T-helper 2 cell (primary cell): ENCODE measurements around the gene HSCB.
"Not testable (repeated sequence)": the region's sequence is repeated elsewhere in the genome, so short reads cannot be mapped to it uniquely, and the experiment has no call there.

ENCODE experiments used
- DNase-seq, 5 experiments: peaks; one replicate each; pipeline versions ENCODE4 v3.0.0 to v3.0.0-alpha.2; 2012 to 2022

The HSCB gene

GRCh38 chr22:28791841-28792490 lies 50.1 kb downstream of the HSCB start:
- peak in 1 of 5 experiments; percentile 59 for DNase-seq

DNA sequence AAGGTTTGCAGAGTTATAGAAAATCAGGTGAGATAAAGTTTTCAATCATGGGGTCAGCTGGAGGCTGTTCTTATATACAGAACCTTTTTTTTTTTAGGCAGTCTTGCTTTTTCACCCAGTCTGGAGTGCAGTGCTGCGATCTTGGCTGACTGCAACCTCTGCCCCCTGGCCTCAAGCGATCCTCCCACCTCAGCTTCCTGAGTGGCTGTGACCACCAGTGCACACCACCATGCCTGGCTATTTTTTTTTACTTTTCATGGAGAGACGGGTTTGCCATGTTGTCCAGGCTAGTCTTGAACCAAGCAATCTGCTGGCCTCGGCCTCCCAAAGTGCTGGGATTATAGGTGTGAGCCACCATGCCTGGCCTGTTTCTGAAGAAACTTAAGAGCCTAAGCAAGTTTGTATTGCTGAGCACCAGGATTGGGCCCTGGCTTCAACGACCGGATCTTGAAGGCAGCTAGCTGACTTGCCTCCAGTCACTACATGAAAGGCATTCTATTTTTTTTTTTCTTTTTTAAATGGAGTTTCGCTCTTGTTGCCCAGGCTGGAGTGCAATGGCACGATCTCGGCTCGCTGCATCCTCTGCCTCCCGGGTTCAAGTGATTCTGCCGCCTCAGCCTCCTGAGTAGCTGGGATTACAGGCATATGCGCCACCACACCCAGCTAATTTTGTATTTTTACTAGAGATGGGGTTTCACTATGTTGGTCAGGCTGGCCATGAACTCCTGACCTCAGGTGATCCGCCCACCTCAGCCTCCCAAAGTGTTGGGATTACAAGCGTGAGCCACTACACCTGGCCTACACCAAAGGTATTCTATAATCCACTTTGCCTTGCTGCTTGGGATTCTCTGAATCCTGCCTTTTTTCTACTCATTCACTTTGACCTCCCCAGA lies 50.9 kb downstream of the HSCB start:
- DNase-seq, result peak in 1 of 5 experiments; percentile 58

- no peak for DNase-seq
Measured at GRCh38 chr22:28793976-28794584, 52.2 kb downstream of the HSCB start.

- no peak for DNase-seq
Measured at GRCh38 chr22:28795071-28795693, 53.3 kb downstream of the HSCB start.

GRCh38 chr22:28795932-28796856 lies 54.4 kb downstream of the HSCB start:
- peak in 1 of 5 experiments; percentile 61 for DNase-seq

DNA sequence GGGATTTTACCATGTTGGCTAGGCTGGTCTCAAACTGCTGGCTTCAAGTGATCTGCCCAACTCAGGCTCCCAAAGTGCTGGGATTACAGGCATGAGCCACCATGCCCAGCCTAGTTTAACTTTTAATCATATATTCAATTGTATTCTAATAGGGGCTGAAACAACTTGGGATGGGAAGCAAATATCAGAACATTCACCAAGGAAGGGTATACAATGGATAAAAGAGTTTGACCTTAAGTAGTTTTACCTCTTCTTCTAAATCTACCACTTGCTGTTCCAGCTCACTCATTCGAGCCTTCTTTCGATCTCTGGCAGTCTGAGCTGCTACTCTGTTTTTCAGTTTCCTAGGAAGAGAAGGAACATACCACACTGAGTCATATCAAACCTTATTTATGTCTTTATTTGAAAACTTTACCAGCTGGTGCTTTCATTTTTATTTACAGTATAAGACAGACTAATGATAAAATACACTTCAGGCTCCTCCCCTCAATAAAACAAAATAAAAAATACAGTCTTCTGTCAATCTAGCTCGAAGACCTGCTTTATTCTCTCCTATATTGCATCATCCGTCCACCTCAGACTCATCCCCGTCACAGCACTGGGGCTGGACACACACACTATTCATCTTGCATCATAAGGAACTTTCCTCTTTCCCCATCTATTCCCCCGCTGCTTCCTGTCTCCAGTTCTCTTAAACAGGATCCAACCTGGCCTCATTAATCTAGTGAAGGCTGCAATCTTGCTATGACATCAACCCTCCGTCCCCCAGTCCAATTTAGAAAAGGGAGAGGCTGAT lies 57.2 kb downstream of the HSCB start:
- DNase-seq, result peak in 1 of 5 experiments; percentile 86

- DNase-seq, result peak in 2 of 5 experiments; percentile 15 to 55
Measured at GRCh38 chr22:28799606-28800307, 57.9 kb downstream of the HSCB start.

GRCh38 chr22:28800308-28801041 lies 58.6 kb downstream of the HSCB start, which contains the start of gene XBP1:
Gene XBP1, minus strand, starts transcription at chr22:28800569.
- peak; percentile 80 to 95 (median 87) for DNase-seq

DNA sequence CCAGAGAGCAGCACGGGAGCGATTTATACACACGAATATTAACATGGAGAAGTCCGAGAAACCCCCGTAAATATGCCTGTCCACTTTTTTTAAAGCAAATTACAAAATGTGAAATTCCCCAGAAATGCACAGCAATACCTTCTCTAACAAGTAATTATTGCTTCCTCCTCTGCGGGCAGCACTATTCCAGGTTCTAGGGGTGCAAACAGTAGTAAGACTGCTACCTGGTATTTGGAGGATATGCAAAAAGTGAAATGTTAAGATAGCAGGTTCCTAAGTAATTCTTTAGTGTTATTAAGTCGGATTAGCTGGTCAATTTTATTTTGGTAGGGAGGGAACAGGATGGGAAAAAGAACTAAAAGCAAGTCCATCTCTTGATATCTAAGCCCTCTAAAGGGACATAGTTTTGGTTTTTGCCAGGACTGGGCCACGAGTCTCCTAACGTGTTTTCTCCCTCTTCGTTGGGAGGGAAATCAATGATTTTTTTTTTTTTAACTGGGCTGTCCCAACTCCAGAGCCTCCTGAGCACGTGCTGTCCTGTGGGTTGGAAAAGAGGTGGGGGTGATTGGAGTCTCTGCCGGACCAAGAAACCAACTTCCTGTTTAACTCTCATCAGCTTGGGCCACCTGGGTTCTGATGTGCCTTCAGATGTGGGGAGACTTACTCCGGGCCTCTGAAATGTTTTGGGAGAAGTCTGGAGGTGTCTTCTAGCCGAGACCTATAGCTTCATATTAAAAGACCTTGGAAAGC lies 60.2 kb downstream of the HSCB start:
- peak in 1 of 5 experiments; percentile 47 for DNase-seq

DNA sequence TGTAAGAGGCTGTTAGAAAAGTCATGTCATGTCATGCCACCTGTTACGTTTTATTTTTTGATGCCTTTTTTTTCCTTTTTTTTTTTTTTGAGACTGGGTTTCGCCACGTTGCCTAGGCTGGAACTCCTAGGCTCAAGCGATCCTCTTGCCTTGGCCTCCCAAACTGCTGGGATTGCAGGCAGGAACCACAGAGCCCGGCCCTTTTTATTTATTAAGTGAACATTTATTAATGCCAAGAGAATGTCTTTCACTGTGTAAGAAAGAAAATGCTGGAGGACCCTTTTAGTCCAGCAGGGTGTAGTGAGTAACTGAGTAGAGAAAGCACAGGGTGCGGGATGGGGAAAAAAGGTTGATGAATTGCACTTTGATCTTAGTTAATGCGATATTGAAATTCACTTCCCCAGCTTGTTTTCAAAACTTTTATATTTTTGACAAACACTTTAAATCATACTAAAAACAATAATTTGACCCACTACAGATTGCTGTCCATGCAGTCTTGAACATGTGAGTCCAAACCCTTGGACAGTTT lies 60.8 kb downstream of the HSCB start:
- peak in 1 of 5 experiments; percentile 63 for DNase-seq

DNA sequence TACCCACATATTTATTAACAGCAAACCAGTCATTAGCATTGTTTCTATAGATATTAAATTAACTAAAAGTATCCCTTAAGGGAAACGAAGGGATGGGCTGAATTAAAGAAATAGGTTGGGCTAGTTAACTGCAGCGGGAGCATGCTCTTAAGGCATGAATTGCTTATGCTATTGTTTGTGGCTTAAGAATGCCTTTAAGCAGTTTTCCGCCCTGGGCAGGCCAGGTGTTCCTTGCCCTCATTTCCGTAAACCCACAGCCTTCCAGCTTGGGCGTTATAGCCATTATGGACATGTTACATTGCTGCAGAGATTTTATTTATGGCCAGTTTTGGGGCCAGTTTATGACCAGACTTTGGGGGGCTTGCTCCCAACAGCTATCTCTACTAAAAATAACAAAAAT lies 63.6 kb downstream of the HSCB start:
- DNase-seq, result not testable (repeated sequence)
